Panc1 (cell line): ENCODE data around the gene GPR89B. TPM values are rescaled to one million over a fixed set of nuclear protein-coding genes. Genes with fewer than 3 reads are reported as not detected.

ENCODE experiments used
- ATAC-seq: fragments of 200-7000 bp; cut with Tn5 transposase; 2 replicates; pipeline ENCODE4 v1.9.1; 2020; ENCODE audit warnings: mild to moderate bottlenecking, moderate library complexity
- BruUV-seq: library from RNA; stranded (reverse); fragments of 400-500 nt; replicated peaks from 2 replicates; lab custom pipeline; 2021; lab: Mats Ljungman, UMichigan
- CTCF ChIA-PET: fragments of 300-600 bp; sonication (Branson Sonifier 250); formaldehyde crosslinking; loops from one replicate; lab custom pipeline; 2022; ENCODE audit warnings: antibody characterized with exemption; lab: Charles Lee
- POLR2A ChIA-PET: fragments of 300-600 bp; sonication (Branson Sonifier 250); formaldehyde crosslinking; loops from one replicate; lab custom pipeline; 2022; ENCODE audit warnings: antibody characterized with exemption; lab: Charles Lee
- DNase-seq: peaks from one replicate; pipeline ENCODE4 v3.0.0-alpha.2; 2010; ENCODE audit warnings: low read depth, low spot score
- H3K27ac ChIP-seq: 2 replicates; pipeline ENCODE4 v1.5.1; 2011; ENCODE audit warnings: mild to moderate bottlenecking, low read length, inconsistent platforms
- H3K27me3 ChIP-seq: fragments of 200-500 bp; sonication (Bioruptor generic); 2 replicates; pipeline ENCODE4 v1.6.0; 2014; ENCODE audit warnings: low read length, inconsistent platforms; ENCODE audit not compliant: control insufficient read depth, insufficient read depth
- H3K36me3 ChIP-seq: fragments of 200-500 bp; sonication (Bioruptor generic); 2 replicates; pipeline ENCODE4 v1.5.1; 2014; ENCODE audit warnings: inconsistent platforms, mild to moderate bottlenecking, low read length, moderate library complexity; ENCODE audit not compliant: control insufficient read depth, insufficient read depth
- H3K4me1 ChIP-seq: 2 replicates; pipeline ENCODE4 v1.5.1; 2011; ENCODE audit warnings: inconsistent platforms, mild to moderate bottlenecking, low read length, moderate library complexity; ENCODE audit not compliant: control insufficient read depth, insufficient read depth
- H3K4me3 ChIP-seq, 2 experiments: 2 replicates each; pipeline ENCODE4 v1.5.1; 2011 to 2012; ENCODE audit warnings: low read depth in 2 of 2, low read length in 2 of 2, mild to moderate bottlenecking in 2 of 2, inconsistent platforms in 1 of 2, moderate library complexity in 1 of 2
- H3K9me3 ChIP-seq: fragments of 200-500 bp; sonication (Bioruptor generic); 2 replicates; pipeline ENCODE4 v1.5.1; 2014; ENCODE audit warnings: low read depth, mild to moderate bottlenecking, inconsistent platforms, low read length, moderate library complexity; ENCODE audit not compliant: control insufficient read depth, insufficient read depth
- POLR2AphosphoS5 ChIP-seq: IDR thresholded peaks from 2 replicates; pipeline ENCODE4 v1.6.1; 2012; ENCODE audit warnings: mild to moderate bottlenecking, low read depth, low read length, moderate library complexity
- REST ChIP-seq, 2 experiments: IDR thresholded peaks; 2 replicates each; pipeline ENCODE4 v1.6.1; 2011 to 2012; ENCODE audit warnings: low read depth in 2 of 2, control low read depth in 1 of 2, low read length in 1 of 2, mild to moderate bottlenecking in 1 of 2, moderate library complexity in 1 of 2; ENCODE audit not compliant: insufficient read depth in 1 of 2
- SIN3A ChIP-seq: IDR thresholded peaks from 2 replicates; pipeline ENCODE4 v1.6.1; 2012; ENCODE audit warnings: low read depth, mild to moderate bottlenecking, low read length, moderate library complexity, borderline replicate concordance; ENCODE audit not compliant: insufficient read depth
- TCF7L2 ChIP-seq: IDR thresholded peaks from 2 replicates; pipeline ENCODE4 v1.6.1; 2011; ENCODE audit warnings: mild to moderate bottlenecking, low read depth, low read length, inconsistent platforms
- in situ Hi-C: cut with HindIII; loops from 2 replicates; pipeline ENCODE4 v1.10.0; 2016; ENCODE audit warnings: low sequenced_read_pairs, low pct_unique_long_range_greater_than_20kb
- intact Hi-C: fragments of 100-400 bp; cut with micrococcal nuclease; formaldehyde crosslinking; loops from one replicate; pipeline ENCODE4 v1.10.0; 2022; ENCODE audit not compliant: unreplicated experiment
- total RNA-seq: library from RNA; stranded (reverse); gene quantifications from one replicate; pipeline ENCODE4 v1.2.1, GENCODE V29; 2021; ENCODE audit not compliant: unreplicated experiment
- TF ChIP-seq, protein P1 (sequence below): fragments of 450-650 bp; IDR thresholded peaks from 2 replicates; pipeline ENCODE4 v1.5.1; 2017; ENCODE audit warnings: mild to moderate bottlenecking

The GPR89B gene
- total RNA-seq, 1 experiment from 2014 or later: 12.0 TPM

DNA sequence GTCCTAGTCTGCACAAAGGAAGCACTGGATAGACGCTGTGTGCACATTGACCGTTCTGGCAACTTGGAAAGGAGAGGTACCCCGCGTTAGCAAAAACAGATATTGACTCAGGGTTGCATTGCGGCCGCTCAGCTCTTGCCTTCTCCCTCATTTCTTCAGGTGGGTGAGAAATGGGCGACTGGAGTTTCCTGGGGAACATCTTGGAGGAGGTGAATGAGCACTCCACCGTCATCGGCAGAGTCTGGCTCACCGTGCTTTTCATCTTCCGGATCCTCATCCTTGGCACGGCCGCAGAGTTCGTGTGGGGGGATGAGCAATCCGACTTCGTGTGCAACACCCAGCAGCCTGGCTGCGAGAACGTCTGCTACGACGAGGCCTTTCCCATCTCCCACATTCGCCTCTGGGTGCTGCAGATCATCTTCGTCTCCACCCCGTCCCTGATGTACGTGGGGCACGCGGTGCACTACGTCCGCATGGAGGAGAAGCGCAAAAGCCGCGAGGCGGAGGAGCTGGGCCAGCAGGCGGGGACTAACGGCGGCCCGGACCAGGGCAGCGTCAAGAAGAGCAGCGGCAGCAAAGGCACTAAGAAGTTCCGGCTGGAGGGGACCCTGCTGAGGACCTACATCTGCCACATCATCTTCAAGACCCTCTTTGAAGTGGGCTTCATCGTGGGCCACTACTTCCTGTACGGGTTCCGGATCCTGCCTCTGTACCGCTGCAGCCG, 20.3 kb upstream of the GPR89B start:
- H3K27ac ChIP-seq: no peak overlapping the region
- intact Hi-C loops (no loop called here), in situ Hi-C loops (no loop called here)
- ChIA-PET POLR2A (no interaction called here), CTCF (no interaction called here)
- H3K36me3 ChIP-seq: no peaks in the 10 kb centered on the region
- H3K4me1 ChIP-seq: no peaks in the 10 kb centered on the region
- TF ChIP-seq POLR2AphosphoS5 (no peak), SIN3A (no peak), TCF7L2 (no peak), REST (IDR thresholded peaks at IDR 0.05; ENCODE audit: insufficient read depth in 1 of 2, low read depth in 2 of 2, low read length in 1 of 2) (no peak)
- TF ChIP-seq, protein P1, sequence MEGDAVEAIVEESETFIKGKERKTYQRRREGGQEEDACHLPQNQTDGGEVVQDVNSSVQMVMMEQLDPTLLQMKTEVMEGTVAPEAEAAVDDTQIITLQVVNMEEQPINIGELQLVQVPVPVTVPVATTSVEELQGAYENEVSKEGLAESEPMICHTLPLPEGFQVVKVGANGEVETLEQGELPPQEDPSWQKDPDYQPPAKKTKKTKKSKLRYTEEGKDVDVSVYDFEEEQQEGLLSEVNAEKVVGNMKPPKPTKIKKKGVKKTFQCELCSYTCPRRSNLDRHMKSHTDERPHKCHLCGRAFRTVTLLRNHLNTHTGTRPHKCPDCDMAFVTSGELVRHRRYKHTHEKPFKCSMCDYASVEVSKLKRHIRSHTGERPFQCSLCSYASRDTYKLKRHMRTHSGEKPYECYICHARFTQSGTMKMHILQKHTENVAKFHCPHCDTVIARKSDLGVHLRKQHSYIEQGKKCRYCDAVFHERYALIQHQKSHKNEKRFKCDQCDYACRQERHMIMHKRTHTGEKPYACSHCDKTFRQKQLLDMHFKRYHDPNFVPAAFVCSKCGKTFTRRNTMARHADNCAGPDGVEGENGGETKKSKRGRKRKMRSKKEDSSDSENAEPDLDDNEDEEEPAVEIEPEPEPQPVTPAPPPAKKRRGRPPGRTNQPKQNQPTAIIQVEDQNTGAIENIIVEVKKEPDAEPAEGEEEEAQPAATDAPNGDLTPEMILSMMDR: no peak
- ATAC-seq (no peak), DNase-seq (no peak)
- peaks cover 4% of the 10 kb centered on the region for H3K27me3 ChIP-seq
- no TSS peak for BruUV-seq
- H3K9me3 ChIP-seq: no peaks in the 10 kb centered on the region
- no peak overlapping the region for H3K4me3 ChIP-seq

GRCh38 chr1:147912553-147912952, 15.7 kb upstream of the GPR89B start:
- intact Hi-C loops (no loop called here), in situ Hi-C loops (no loop called here)
- Histone ChIP-seq H3K27ac (no peak overlapping the region), H3K36me3 (no peaks in the 10 kb centered on the region), H3K27me3 (peaks cover 19% of the 10 kb centered on the region), H3K4me3 (no peak overlapping the region), H3K9me3 (no peaks in the 10 kb centered on the region), H3K4me1 (no peaks in the 10 kb centered on the region)
- no peak for DNase-seq
- ATAC-seq: no peak
- POLR2A ChIA-PET: no interaction called here
- TF ChIP-seq, protein P1: no peak; the same call in 1 of the 2 replicates
- no peak for TF ChIP-seq REST (IDR thresholded peaks at IDR 0.05; ENCODE audit: insufficient read depth in 1 of 2, low read depth in 2 of 2, low read length in 1 of 2)
- no peak for TF ChIP-seq SIN3A
- no peak for TF ChIP-seq TCF7L2
- no TSS peak for BruUV-seq
- CTCF ChIA-PET: no interaction called here
